HG02870 (cell line): ENCODE measurements around the gene FOXC2.
"Not testable (repeated sequence)": the region's sequence is repeated elsewhere in the genome, so short reads cannot be mapped to it uniquely, and the experiment has no call there.

Experiments
- ATAC-seq: cut with Tn5 transposase; IDR thresholded peaks from one replicate; pipeline ENCODE4 v1.9.1; 2021; ENCODE audit warnings: mild to moderate bottlenecking, moderate library complexity; ENCODE audit not compliant: unreplicated experiment

Gene FOXC2

GRCh38 chr16:86585821-86586611, 19.4 kb downstream of the FOXC2 start:
- no peak for ATAC-seq

- ATAC-seq: no peak
These were observed 20.9 kb downstream of the FOXC2 start for GRCh38 chr16:86587487-86587886.

GRCh38 chr16:86587955-86588354, 21.3 kb downstream of the FOXC2 start:
- not testable (repeated sequence) for ATAC-seq

- no peak for ATAC-seq
These were observed 24.0 kb downstream of the FOXC2 start for GRCh38 chr16:86590501-86591144.

- no peak for ATAC-seq
These were observed 24.6 kb downstream of the FOXC2 start for GRCh38 chr16:86591270-86591669.

- no peak for ATAC-seq
These were observed 27.4 kb downstream of the FOXC2 start for GRCh38 chr16:86593913-86594620.

GRCh38 chr16:86594721-86595120, 28.1 kb downstream of the FOXC2 start:
- no peak for ATAC-seq

GRCh38 chr16:86595983-86596605, 29.5 kb downstream of the FOXC2 start:
- ATAC-seq: no peak

- ATAC-seq: no peak
These were observed 30.7 kb downstream of the FOXC2 start for GRCh38 chr16:86597126-86597879.

GRCh38 chr16:86597880-86598606, 31.4 kb downstream of the FOXC2 start:
- no peak for ATAC-seq

- ATAC-seq: no peak
These were observed 32.3 kb downstream of the FOXC2 start for GRCh38 chr16:86598607-86599565.

- ATAC-seq: no peak
These were observed 34.7 kb downstream of the FOXC2 start for GRCh38 chr16:86601356-86601755.

- ATAC-seq: no peak
These were observed 35.9 kb downstream of the FOXC2 start for GRCh38 chr16:86602521-86602920.

GRCh38 chr16:86604436-86605193, 38.0 kb downstream of the FOXC2 start:
- no peak for ATAC-seq

- no peak for ATAC-seq
These were observed 39.3 kb downstream of the FOXC2 start for GRCh38 chr16:86605950-86606349.

GRCh38 chr16:86608301-86608747, 41.7 kb downstream of the FOXC2 start:
- no peak for ATAC-seq

GRCh38 chr16:86609115-86609514, 42.5 kb downstream of the FOXC2 start:
- ATAC-seq: no peak

GRCh38 chr16:86609661-86610060, 43.0 kb downstream of the FOXC2 start:
- no peak for ATAC-seq
